ENCODE results near the gene CTNNAL1. TPM values are rescaled to one million over a fixed set of nuclear protein-coding genes. Genes with fewer than 3 reads are reported as not detected.
"Not testable (repeated sequence)": the region's sequence is repeated elsewhere in the genome, so short reads cannot be mapped to it uniquely, and the experiment has no call there.

Gene CTNNAL1
- total RNA-seq (10 to 100 TPM; 32.5 to 53.9 TPM), polyA plus RNA-seq (10 to 100 TPM; 20.6 to 41.5 TPM)
- long read RNA-seq, donor 1, transcript CTNNAL1-201 (19 exons, 2,490 nt): major isoform, 13 of 37 reads
- long read RNA-seq, donor 1, partial matches to known transcripts: 22 of 37 reads
- long read RNA-seq, donor 1, other reads (novel, unspliced or antisense): 0 of 37 reads
- long read RNA-seq, donor 2, partial matches to known transcripts: 12 of 16 reads
- long read RNA-seq, donor 2, other reads (novel, unspliced or antisense): 0 of 16 reads
- long read RNA-seq, donor 3, partial matches to known transcripts: 12 of 15 reads
- long read RNA-seq, donor 3, other reads (novel, unspliced or antisense): 0 of 15 reads
- long read RNA-seq, donor 4, partial matches to known transcripts: 18 of 18 reads
- long read RNA-seq, donor 4, other reads (novel, unspliced or antisense): 0 of 18 reads
- long read RNA-seq, donor 5, transcript CTNNAL1-201 (19 exons, 2,490 nt): major isoform, 11 of 52 reads
- long read RNA-seq, donor 5, partial matches to known transcripts: 41 of 52 reads
- long read RNA-seq, donor 5, other reads (novel, unspliced or antisense): 0 of 52 reads

DNA sequence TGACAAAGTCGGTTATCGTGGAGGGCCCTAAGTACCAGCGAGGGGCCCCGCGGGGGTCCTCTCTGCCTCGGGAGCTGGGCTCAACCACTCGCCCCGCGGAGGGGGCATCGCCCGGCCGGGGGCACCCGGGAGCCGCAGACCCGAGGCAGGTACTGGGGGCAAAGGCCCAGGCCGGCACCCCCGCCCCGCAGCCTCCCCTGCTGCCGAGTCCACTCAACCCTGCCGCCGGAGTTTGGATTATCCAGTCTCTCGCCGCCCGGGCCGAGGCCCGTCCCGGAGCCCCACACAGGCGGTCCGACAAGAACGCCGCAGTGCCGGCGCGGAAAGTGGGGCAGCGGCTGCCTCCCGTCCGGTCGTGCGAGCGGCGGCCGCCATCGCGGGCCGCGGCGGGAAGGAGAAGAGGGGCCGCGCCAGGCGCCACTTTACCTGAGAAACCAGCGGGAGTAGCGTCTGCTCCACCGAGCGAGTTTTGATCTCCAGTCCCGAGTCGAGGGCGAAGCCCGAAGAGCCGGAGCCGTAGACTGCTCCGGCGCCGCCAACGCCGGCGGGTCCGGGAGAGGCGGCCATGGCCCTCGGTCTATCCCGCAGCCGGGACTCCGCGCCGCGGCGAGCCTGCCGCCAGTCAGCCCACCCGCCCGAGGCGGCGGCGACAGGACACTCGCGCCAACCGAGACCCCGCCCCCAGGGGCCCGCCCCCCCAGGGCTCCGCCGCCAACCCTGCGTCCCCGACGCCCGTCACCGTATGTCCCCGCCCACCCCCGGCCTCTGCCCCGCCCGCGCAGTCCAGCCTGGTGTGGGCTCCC, at the start of gene CTNNAL1:
Gene CTNNAL1 (minus strand): TSS at position 624 of the 803 bp plus-strand sequence. CDS start 57 bp downstream, at position 567.
- 1% methylated on average over 70 to 99 of the region's 99 CpGs for WGBS, 2 donors
- H3K4me3 ChIP-seq: peak within 1 kb of the TSS; percentile 92
- H3K4me1 ChIP-seq (ENCODE audit: control insufficient read depth in 5 of 5, insufficient read depth in 5 of 5, low read length in 5 of 5): peaks cover 0 to 34% (median 12%) of the 10 kb centered on the region in 5 donors
- no peak for TF ChIP-seq CTCF (IDR thresholded peaks at IDR 0.05; ENCODE audit: control extremely low read depth, extremely low read depth)
- no peaks in the 10 kb centered on the region for H3K27me3 ChIP-seq (ENCODE audit: control insufficient read depth in 3 of 3, insufficient read depth in 3 of 3, low read length in 2 of 3)
- DNase-seq (peak; percentile 95 to 97 (median 96)), ATAC-seq (ENCODE audit: insufficient read depth, low FRiP score) (peak; percentile 95)
- H3K36me3 ChIP-seq (ENCODE audit: control insufficient read depth in 4 of 4, insufficient read depth in 4 of 4, low read length in 4 of 4): peaks cover 0 to 6% (median 3%) of the 10 kb centered on the region in 4 donors
- H3K9ac ChIP-seq (ENCODE audit: insufficient read depth in 1 of 2, low read length in 2 of 2): peak within 1 kb of the TSS; percentile 46 to 91
- no peaks in the 10 kb centered on the region for H3K9me3 ChIP-seq (ENCODE audit: control insufficient read depth in 4 of 4, insufficient read depth in 3 of 4, low read length in 3 of 4)
- H3K27ac ChIP-seq (ENCODE audit: low read depth in 1 of 2, low read length in 1 of 2): peak within 1 kb of the TSS; percentile 94 to 98

- H3K4me1 ChIP-seq (ENCODE audit: control insufficient read depth in 5 of 5, insufficient read depth in 5 of 5, low read length in 5 of 5): no peaks in the 10 kb centered on the region
- H3K9me3 ChIP-seq (ENCODE audit: control insufficient read depth in 4 of 4, insufficient read depth in 3 of 4, low read length in 3 of 4): no peaks in the 10 kb centered on the region
- no peak overlapping the region for H3K27ac ChIP-seq (ENCODE audit: low read depth in 1 of 2, low read length in 1 of 2)
- TF ChIP-seq CTCF (IDR thresholded peaks at IDR 0.05; ENCODE audit: control extremely low read depth, extremely low read depth): no peak
- H3K4me3 ChIP-seq: no peak overlapping the region
- peaks cover 8 to 41% (median 23%) of the 10 kb centered on the region in 4 donors for H3K36me3 ChIP-seq (ENCODE audit: control insufficient read depth in 4 of 4, insufficient read depth in 4 of 4, low read length in 4 of 4)
- H3K9ac ChIP-seq (ENCODE audit: insufficient read depth in 1 of 2, low read length in 2 of 2): no peak overlapping the region
- no peak for ATAC-seq (ENCODE audit: insufficient read depth, low FRiP score)
- no peak for DNase-seq
- WGBS, 2 donors: 74 to 79% methylated on average over 6 of the region's 6 CpGs
- H3K27me3 ChIP-seq (ENCODE audit: control insufficient read depth in 3 of 3, insufficient read depth in 3 of 3, low read length in 2 of 3): no peaks in the 10 kb centered on the region
These were observed 49.2 kb upstream of the CTNNAL1 start for GRCh38 chr9:109062543-109062942.

DNA sequence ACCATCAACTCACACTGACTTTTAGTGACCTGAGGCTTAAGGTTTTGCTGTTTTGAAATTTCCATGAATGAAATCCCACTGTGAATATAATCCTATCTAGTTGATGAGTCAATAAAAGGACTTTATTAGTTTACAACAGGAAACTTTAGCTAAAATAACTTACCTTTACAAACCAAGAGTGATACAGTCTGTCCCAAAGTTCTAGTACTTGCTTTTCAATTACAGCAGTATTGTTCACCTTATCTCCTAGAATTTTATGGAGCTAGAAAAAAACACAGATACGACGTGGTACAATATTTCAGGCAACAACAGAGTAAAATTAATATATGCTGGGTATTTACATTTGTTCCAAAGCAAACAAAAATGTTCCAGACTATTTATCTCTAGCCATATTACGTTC, 46.9 kb upstream of the CTNNAL1 start:
- no peak for TF ChIP-seq CTCF (IDR thresholded peaks at IDR 0.05; ENCODE audit: control extremely low read depth, extremely low read depth)
- peaks cover 16 to 39% (median 26%) of the 10 kb centered on the region in 4 donors for H3K36me3 ChIP-seq (ENCODE audit: control insufficient read depth in 4 of 4, insufficient read depth in 4 of 4, low read length in 4 of 4)
- 76 to 91% methylated on average over 3 of the region's 3 CpGs for WGBS, 2 donors
- H3K4me3 ChIP-seq: no peak overlapping the region
- ATAC-seq (ENCODE audit: insufficient read depth, low FRiP score) (no peak), DNase-seq (no peak)
- H3K27me3 ChIP-seq (ENCODE audit: control insufficient read depth in 3 of 3, insufficient read depth in 3 of 3, low read length in 2 of 3): no peaks in the 10 kb centered on the region
- H3K4me1 ChIP-seq (ENCODE audit: control insufficient read depth in 5 of 5, insufficient read depth in 5 of 5, low read length in 5 of 5): no peaks in the 10 kb centered on the region
- no peak overlapping the region for H3K27ac ChIP-seq (ENCODE audit: low read depth in 1 of 2, low read length in 1 of 2)
- H3K9me3 ChIP-seq (ENCODE audit: control insufficient read depth in 4 of 4, insufficient read depth in 3 of 4, low read length in 3 of 4): no peaks in the 10 kb centered on the region
- H3K9ac ChIP-seq (ENCODE audit: insufficient read depth in 1 of 2, low read length in 2 of 2): no peak overlapping the region

GRCh38 chr9:109053121-109053520, 39.8 kb upstream of the CTNNAL1 start:
- not testable (repeated sequence) for H3K4me1 ChIP-seq (ENCODE audit: control insufficient read depth in 5 of 5, insufficient read depth in 5 of 5, low read length in 5 of 5); ATAC-seq (ENCODE audit: insufficient read depth, low FRiP score); H3K9ac ChIP-seq (ENCODE audit: insufficient read depth in 1 of 2, low read length in 2 of 2); DNase-seq; H3K4me3 ChIP-seq; H3K9me3 ChIP-seq (ENCODE audit: control insufficient read depth in 4 of 4, insufficient read depth in 3 of 4, low read length in 3 of 4); H3K27me3 ChIP-seq (ENCODE audit: control insufficient read depth in 3 of 3, insufficient read depth in 3 of 3, low read length in 2 of 3); H3K27ac ChIP-seq (ENCODE audit: low read depth in 1 of 2, low read length in 1 of 2)
- 98 to 99% methylated on average over 4 of the region's 4 CpGs for WGBS, 2 donors
- peaks cover 19 to 37% (median 34%) of the 10 kb centered on the region in 4 donors for H3K36me3 ChIP-seq (ENCODE audit: control insufficient read depth in 4 of 4, insufficient read depth in 4 of 4, low read length in 4 of 4)
